GM21825 (cell line): ENCODE measurements around the gene PCCA.

Experiments used
- ATAC-seq: cut with Tn5 transposase; IDR thresholded peaks from one replicate; pipeline ENCODE4 v1.9.1; 2021; ENCODE audit warnings: mild to moderate bottlenecking, moderate library complexity; ENCODE audit not compliant: unreplicated experiment

The PCCA gene

DNA sequence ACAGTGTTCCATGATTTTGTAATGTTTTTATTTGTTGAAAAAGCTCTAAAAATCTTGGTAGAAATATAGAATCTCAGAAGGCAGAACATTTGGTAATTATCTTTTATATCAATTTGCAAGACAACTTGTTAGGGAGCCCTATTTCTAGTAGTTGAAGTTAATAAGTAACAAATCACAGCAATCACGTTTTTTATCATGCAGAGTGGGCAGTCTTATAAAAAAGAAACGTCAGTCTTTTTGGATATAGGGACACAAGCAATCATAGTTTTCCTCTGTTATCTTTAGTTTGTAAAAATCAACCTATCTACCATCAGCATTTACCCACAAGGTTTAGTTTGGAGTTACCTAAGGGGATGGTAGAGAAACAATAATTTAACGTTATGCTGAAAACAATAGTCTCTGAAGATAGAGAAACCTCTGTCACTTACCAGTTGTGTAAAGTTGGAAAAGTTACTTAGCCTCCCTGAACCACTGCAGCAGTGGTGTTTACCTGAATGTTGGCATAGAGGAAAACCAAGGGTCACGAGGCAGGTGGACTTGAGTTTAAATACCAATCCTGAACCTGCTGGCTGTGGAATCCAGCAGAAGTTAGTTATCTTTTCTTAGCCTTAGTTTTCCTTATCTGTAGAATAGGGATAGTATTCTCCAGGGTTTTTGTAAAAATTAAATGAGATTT, 306.9 kb downstream of the PCCA start:
- no peak for ATAC-seq

DNA sequence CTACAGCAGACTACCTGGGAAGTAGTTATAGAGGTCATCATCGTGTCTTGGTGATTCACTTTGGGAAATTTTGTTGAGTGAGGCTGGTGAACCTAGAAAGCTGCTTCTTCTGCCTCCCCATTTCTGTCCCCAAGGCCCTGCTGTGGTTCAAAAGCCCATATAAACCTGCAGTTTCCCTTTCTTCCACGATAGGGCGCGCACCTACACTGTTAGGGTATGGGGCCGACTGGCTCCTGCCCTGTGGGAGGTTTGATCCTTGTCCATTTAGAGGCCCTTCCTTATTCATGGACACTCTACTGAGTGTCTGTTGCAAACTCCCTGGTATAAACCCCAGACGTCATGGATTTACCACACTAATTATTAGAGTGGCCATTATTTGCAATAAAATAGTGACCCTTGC, 307.9 kb downstream of the PCCA start:
- no peak for ATAC-seq

DNA sequence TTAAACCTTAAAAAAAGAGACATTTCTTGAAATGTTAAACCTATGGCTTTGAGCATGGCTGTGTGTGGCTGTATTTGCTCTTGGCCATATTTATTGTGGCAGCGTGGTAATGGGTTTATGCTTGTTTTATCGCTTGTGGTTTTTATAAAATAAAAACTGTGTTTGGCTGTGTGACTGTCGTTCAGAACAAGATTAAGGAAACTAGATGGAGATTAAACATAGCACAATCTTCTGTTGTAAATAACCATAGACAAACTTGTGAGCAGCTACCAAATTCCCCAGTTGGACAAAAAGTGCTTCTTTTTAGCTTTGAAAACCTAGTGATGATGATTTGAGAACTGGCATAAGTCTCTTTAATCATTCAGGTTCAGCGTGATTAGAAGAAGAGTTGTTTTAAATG, 308.7 kb downstream of the PCCA start:
- no peak for ATAC-seq

DNA sequence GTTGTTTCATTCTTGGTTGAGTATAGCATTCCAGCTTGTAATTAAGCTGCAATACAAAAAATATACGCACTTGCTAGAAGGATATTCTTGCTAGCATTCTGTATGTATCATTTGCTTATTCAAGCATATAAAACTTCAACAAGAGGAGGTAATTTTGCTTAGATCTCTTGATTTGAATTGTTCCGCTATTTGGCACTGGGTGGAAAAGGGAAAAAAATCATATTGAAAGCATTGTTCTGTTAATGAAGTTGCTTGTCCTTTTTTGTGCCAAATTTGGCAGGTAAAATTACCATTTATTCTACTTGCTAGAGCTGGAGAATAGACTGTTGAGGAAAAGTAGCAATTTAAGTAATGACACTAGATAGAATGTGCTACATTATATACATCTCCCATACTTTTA, 309.5 kb downstream of the PCCA start:
- no peak for ATAC-seq

DNA sequence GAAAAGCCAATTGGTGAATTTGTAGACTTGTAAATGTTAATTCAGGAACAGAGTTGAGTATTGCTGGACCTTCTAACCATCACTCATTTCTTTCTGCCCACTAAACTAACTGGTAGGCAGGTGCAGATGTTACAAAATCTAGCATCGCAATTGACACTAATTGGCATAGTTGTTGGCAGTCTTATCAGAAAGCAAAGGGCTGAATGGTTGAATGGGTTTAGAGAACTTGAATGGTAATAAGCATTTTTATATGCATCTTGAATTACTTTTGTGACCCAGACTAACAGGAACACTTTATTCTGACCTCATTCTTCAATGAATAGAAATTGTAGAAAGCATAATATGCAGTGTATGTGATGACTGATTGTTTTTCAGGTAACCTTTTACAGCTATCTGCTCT, 310.6 kb downstream of the PCCA start:
- ATAC-seq: no peak

DNA sequence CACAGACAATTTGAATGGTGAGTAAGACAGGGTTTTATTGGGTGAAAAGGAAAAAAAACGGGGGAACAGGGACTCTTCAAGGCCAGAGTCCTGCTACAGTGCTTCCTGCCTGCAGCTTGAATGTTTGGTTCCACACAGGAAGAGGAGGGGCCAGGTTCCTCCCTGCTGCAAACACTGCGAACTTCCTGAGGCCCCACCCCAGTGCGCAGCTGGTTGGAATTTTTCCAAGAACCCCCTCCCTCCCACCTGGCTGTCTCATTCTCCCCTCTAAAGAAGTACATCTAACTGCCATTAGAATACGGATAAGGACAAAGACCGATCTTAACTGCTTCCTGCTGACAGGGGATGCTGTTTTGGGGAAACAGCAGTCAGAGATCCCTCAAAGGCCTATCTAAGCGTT, 314.8 kb downstream of the PCCA start:
- ATAC-seq: no peak

DNA sequence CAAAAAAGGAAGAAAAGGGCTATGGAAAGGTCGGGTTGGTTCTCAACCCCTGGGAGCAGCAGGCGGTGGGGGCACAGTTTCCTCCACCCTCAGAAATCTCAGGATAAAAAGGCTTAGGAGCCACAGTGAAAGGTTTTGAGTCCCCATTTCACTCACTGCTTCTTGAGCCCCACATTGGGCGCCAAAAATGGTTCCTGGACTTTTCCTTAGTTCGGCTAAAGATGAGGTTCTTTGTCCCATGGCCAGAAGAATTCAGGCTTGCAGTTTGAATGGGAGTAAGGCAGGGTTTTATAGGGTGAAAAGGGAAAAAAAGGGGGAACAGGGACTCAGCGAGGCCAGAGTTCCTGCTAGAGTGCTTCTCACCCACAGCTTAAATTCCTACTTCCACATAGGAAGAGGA, 320.2 kb downstream of the PCCA start:
- no peak for ATAC-seq

DNA sequence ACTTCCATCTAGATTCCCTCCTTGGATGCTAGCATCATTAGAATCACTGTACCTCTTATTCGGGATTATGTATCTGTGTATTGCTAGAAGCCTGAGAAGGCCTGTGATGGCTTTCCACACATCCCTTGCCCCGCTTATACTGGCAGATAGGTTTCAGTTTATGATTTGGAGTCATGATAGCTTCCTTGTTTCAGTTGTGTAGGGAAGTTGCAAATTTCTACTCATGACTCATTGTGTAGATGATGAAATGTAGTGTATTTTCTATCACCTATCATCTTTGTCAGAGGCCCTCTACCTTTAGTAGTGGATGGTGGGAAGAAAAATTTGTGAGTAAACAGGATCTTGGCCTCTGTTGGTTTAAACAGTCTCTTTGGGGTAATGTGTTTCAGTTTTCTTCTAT, 334.5 kb downstream of the PCCA start:
- ATAC-seq: no peak

DNA sequence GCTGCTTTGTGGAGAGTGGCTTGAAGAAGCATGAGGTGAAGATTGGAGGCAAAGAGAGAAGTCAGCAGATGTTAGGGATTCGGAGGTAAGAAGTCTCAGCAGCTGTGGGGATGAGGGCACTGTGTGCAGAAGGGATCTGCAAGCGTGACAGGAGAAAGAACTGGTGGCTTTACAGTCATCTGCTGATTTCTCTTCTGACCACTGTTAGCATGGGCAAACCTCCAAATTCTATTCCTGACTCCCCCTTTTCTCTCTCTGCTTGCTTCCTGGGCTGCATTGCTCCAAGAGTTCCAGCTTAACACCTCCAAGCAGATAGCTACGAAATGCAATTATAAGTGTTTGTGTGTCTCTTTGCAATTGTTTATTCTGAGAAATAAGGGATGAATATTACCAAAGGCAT, 340.1 kb downstream of the PCCA start:
- ATAC-seq: no peak

DNA sequence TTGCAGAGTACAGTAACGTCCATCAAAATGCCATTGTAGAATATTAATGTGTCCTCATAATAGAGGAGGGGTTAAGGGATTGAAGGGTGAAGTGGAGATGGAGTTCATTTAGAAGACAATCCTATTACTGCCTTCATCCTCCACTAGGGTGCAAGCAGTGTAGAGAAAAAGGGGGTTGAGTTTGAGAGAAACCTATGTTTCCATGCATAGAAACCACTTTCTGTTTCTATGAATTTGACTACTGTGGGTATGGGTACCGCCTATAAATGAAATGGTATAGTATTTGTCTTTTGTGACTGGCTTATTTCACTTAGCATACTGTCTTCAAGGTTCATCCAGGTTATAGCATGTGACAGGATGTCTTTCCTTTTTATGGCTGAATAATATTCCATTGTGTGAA, 343.7 kb downstream of the PCCA start:
- no peak for ATAC-seq

DNA sequence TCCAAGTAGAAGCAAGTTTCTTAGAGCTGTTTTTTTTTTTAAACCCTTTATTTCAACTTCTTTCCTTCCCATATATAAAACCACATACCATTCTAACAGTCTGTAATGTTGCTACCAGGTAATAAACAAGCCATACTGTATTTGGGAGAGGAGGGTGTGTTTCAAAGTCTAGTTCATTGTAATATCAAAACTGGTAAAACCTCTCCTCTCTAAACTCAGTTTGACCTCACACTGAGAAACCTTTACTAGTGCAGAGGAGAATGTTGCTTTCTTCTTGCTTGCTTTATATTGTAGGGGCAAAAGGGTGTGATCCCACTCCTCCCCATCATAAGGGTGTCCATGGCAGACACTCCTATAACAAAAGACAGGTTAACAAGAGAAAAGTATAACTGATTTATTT, 344.6 kb downstream of the PCCA start:
- ATAC-seq: no peak

DNA sequence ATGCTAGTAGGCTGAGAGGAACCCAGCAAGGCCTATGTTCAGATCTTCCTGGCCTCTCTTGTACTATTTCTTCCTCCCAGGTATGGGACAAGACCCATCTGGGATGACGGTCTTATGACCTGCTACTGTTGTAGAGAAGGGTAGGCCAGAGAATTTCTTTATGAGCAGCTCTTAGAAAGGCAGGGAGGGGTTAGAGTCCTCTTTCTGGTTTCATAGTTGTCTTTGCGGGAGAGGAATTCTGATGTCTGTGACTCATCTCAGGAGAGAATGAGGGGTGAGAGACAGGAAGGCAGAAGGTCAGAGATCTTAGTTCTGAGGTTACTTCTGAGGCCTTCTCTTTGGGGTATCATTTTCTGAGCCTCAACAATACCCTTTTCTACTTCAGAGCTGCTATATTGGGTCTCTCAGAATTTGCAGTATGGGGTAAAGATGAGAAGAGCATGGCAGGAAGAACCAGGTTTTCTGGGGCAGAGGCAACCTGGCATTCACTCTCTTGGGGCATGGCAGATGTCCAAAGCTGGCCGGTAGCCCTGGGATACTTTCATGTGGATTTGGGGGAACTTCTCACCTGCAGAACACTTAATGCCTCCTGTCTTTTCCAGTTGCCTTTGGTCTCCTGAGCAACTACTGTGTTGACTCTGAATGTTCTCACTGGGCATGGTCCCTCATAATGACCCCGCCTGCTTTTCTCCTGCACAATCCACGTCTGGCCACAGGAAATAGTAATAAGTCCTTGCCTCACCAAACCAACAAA, 345.3 kb downstream of the PCCA start:
- peak; percentile 95 for ATAC-seq

DNA sequence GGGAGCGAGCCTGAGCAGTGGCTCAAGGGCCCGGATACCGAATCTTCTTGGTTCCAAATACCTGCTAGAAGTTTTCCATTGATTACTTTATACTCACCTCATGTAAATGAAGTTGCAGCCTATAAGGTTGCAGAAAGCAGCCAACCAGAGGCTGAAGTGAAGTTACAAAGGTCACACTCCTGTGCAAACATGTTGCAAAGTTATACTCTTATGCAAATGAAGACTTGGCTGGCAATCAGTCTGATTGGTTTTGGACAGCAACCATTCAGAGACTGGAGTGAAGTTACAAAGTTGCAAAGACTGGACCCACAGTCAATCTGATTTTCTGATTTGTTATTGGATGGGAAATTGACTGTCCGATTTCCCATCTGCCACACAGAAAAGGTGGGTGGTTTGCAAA, 347.2 kb downstream of the PCCA start:
- ATAC-seq: no peak

DNA sequence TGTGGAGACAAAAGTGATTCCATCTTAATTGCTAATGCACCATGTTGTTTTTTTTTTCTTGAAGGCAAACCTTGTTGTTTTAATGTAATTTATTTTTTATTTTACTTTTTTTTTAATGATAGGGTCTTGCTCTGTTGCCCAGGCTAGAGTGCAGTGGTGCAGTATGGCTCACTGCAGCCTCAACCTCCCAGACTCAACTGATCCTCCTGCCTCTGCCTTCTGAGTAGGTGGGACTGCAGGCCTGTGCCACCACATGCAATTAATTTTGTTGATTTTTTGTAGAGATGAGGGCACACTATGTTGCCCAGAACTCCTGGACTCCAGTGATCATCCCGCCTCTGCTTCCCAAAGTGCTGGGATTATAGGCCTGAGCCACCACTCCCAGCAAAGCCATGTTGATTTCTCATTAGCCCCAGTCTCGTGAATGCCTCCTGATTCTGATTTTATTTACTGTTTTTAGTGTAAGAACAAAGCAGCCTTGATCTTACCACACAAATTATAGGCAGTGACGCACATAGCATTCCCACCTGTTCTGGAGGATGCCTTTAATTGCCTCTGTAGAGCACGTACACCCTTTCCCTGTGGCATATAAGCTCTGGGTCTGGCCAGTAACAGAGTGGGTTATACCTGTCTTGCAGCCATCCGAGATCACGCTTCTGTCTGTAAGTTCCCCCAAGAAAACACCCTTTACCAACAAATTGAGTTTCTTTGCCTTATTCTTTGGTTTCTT, 349.3 kb downstream of the PCCA start:
- no peak for ATAC-seq

DNA sequence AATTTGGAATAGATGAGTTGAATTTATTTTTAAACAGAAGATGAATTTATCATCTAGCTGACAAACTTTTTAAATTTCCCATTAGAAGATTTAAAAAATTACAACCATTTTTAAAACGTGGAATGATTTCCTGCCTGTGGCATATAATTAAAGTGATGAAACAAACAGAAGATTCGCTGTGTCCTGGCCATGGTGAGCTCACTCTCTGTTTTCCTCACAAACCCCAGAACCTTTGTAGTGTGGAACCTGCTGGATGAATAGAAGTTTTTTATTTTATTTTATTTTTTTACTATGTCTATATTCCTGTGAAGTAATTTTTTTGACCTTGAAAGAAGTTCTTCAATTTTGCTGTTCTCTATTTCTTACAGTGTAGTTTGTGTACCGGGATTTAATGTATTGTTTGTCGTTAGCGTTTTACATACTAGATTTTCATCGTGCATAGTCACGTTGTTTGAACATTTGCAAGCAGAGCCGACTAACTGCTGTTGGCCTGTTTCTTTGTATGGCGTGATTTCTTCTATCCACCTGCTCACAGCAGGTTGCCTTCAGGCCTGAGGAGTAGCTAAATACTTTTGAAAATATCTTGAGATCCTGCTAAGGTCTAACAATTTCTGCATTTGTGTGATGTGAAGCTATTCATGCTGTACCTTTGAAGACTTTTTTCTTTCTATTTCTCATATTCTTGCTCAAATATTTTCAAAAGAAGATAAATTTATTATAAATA, 350.5 kb downstream of the PCCA start:
- ATAC-seq: no peak

DNA sequence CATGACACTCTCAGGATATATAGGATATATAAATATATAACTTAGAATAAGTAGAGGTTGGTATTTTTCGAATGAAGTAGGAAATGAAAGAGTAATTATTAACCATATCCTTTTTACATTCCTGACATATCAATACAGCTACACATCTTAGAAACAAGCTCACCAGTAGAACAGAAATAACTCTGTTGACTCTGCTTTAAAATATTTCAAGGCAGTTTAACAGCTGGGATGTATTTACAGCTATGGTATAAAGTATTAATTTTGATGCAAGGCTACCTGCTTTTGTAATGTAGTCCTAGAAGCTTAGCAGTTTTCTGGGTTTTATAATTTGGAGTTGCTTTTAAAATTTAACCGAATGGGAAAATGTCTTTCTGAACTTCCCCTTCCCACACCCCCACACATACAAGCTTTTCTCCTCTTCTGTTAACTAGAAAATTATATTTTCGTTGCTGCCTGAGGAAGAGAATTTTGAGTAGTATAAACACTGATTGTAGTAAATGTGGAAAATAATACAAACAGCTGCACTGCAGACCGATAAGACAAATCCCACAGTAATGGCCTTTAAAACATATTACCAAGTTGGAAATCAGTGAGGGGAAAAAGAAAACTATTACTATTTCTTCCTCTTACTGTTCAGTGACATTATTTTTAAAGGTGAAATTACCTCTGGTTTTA, 352.0 kb downstream of the PCCA start:
- no peak for ATAC-seq

DNA sequence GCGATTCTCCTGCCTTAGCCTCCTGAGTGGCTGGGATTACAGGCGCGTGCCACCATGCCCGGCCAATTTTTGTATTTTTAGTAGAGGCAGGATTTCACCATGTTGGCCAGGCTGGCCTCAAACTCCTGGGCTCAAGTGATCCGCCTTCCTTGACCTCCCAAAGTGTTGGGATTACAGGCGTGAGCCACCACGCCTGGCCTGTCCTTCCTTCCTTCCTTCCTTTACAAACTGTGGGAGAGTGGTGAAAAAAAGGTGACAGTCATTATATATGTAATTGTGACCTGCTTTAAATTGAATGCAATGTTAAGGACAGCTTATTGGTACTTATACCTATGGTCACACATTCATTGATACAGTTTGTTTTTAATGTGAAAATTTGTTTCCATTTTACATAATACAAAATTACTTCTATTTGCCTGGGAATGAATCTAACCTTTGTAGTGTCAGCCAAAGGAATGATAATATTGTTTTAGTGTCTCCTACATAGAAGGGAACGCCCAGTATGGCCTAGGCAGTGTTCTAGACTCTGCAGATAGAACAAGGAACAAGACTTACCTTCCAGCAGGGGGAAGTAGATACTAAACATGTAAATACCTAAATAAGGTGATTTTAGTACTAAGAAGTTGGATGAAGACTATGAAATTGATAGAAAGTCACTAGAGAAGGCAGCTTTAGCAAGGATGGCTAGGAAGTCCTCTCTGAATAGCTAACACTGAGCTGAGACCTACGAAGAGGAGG, 353.4 kb downstream of the PCCA start:
- no peak for ATAC-seq

DNA sequence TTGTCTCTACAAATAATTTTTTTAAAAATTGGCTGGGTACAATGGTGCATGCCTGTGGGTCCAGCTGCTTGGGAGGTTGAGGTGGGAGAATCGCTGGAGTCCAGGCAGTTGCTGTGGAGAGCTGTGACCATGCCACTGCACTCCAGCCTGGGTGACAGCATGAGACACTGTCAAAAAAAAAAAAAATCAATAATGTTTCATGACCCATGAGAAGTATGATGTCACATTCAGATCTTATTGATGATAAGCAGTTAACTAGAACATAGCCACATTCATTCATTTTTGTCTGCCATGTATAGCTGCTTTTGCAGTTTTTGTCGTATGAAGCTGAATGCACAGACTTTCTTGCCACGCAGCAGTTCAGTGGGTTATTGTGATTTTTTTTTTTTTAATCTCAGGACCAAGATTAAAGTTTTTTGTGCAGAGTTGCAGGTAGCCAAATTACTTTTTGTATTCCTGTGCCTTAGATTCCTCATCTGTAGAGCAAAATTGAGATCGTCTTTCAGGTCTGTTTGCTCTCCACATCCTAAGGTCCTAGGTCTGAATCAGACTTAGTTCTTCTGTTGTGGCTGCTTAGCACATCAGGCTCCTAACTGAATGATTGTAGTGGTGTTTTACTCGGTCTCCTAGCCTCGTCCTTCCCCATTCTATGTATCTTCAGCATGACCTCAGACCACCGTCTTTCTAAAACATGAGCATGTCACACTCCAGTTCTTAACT, 354.5 kb downstream of the PCCA start:
- ATAC-seq: no peak

DNA sequence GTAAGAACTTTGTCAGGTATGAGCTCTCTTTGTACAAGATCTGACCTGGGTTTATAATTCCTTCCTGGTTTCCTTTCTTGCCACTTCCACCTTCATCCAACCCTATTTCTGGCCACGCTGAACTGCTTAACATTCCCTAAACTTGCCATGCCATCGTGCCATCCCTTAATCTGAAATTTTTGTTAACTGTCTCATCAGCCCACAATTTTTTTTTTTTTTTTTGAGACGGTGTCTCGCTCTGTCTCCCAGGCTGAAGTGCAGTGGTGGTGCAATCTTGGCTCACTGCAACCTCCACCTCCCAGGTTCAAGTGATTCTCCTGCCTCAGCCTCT, 355.1 kb downstream of the PCCA start:
- ATAC-seq: no peak

DNA sequence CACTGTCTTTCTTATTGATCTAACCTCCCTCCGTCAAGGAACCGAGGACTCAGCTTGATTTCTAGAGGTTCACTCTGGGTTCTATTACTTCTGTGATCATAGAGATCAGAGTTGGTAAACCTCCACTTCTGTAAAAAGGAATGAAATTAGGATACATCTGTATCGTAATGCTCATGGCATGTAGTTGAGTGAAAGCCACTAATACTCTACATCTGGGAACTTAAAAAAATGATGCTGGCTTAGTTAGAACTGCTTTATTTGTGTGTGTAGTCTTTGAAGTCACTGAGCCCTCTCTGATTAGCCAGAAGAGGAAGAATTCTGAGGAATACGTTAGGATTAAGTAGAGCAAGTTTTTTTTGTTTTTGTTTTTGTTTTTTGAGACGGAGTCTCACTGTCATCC, 358.9 kb downstream of the PCCA start:
- ATAC-seq: no peak
